NCI-H1694 treated with DMSO at 0.1 percent for 48 hours (cell line): ENCODE data around the gene TOM1L2.
"Not testable (repeated sequence)": the region's sequence is repeated elsewhere in the genome, so short reads cannot be mapped to it uniquely, and the experiment has no call there.

Experiments used
- DNase-seq: peaks from one replicate; lab custom pipeline; 2025; lab: John Stamatoyannopoulos, UW

TOM1L2 gene

DNA sequence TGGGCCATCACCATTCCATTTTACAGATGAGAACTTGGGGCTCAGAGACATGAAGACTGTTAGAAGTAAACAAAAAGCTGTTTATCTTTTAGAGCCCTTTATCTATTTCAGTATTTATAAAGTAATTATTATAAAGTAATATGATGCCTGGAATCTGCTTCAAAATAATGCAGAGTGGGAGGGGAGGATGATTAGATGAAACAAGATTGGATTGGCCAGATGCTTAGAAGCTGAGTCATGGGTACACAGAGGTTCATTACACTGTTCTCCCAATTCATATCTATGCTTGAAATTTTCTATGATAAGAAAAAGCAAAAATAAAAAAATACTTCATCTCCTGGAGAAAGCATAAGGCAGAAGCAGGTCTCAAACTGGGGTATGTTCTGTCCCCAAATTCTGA lies 29.4 kb downstream of the TOM1L2 start:
- DNase-seq = no peak

DNA sequence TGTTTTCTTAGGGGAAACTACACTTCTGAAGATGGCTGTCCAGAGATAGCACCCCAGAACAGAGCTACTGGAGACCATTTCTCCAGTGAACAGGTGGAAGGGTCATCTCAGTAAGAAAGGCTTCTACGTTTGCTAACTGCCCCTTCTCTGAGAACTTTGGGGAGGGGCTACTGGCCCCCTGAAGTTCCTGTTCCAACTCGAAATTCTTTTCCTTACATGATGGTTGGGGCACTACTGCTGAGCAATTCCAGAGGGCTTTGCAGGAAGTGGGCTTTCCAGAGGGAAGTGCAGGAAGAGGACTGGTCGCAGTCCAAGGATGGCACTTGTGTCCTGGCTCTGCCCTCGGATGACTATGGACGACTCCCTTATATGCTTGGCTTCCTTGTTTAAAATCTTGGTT lies 31.2 kb downstream of the TOM1L2 start:
- no peak for DNase-seq

DNA sequence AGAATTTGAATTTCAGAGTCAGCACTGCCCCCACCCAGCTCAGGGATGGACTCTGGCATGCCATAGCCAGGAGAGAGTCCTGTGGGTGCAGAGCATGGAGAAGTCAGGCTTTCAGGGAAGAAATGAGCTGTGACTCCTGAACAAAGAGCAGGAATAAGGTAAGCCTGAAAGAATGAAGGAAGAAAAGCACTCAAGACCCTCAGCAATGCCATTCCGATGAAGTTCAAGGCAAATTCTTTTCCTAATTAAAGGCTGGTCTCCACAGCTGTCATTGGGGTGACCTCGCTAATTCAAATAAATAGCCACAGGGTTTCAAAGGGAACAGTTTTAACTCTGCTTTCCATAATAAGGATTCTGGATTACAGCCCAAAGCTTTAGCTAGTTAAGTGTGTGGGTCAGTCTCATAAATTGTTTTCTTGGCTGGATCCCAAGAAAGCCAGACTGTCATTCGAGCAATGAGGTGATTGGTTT lies 31.7 kb downstream of the TOM1L2 start:
- no peak for DNase-seq

DNA sequence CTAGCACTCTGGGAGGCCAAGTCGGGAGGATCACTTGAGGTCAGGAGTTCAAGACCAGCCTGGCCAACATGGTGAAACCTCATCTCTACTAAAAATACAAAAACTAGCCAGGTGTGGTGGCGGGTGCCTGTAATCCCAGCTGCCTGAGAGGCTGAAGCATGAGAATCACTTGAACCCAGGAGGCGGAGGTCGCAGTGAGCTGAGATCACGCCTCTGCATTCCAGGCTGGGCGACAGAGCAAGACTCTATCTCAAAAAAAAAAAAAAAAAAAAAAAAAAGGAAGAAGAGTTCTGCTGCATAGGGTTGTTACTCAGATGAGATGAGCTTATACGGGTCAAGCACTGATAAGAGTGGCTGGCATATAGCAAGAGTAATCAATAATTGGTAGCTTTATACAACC lies 32.3 kb downstream of the TOM1L2 start:
- not testable (repeated sequence) for DNase-seq

GRCh38 chr17:17938388-17939107 lies 33.7 kb downstream of the TOM1L2 start:
- no peak for DNase-seq

DNA sequence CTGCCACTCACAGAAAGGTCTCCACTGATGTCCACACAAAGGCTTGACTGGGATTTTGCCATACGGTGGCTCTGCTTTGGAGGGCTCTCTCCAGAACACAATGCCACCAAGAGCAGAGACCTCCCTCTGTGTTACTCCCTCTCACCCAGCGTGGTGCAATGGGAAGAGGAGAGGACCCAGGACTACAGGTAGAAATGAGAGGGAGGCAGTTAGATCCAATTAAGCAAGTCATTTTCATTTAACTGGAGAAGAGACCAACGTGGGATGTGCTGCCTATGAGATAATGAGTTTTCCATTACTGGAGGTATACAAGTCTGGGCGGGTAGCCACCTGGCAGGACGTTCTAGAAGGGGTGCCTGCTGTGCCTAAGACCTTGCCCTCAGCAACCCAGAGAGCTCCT lies 34.2 kb downstream of the TOM1L2 start:
- DNase-seq = no peak

DNA sequence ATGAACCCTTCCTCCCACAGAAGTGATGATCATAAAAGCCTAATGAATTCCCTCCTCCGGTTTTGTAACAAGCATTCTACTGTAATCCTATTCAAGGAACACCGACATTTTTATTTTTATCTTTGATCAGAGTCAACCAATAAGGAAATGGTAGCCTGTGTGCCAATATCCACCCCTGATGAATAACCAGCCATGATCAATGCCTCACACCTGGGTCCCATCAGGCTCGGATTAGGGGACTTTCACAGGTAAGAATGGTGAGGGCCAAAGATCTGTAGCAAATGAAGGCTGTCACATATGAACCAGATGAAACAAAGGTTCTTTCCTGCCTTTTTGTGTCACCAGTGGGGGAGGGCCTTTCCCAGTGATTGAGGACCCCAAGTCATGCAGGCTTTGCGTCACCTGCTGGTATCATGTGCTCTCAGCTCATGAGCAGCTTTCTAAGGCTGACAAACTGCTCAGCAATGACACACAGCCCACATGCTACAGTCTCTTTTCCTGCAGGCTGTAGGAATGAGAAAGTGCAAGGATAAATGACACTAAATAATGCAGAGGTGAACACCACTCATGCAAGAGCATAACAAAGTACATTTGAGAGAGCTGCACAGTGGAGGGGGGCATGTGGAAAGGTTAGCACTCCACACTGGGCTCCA lies 34.9 kb downstream of the TOM1L2 start:
- DNase-seq = no peak

- no peak for DNase-seq
These were observed 36.6 kb downstream of the TOM1L2 start for GRCh38 chr17:17935321-17936271.

DNA sequence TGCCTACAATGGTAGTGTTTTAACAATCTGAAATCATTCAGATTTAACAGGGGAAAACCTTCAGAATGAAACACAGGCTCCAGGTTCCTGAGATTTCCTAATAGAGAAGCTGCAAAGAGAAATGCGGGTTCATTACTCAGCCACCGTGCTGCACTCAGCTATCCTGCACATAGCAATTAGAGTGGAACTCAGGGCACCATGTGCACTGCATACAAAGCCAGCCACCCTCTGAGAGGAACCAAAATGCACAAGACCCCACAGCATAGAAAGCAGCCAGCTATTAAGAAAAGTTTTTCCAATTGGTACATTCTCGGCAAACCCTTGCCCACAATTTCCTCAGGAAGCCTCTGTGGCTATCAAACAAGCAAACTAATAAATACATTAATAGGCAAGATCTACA lies 37.4 kb downstream of the TOM1L2 start:
- no peak for DNase-seq

- DNase-seq = no peak
These were observed 38.0 kb downstream of the TOM1L2 start for GRCh38 chr17:17934214-17934613.

GRCh38 chr17:17933775-17934174 lies 38.4 kb downstream of the TOM1L2 start:
- no peak for DNase-seq

DNA sequence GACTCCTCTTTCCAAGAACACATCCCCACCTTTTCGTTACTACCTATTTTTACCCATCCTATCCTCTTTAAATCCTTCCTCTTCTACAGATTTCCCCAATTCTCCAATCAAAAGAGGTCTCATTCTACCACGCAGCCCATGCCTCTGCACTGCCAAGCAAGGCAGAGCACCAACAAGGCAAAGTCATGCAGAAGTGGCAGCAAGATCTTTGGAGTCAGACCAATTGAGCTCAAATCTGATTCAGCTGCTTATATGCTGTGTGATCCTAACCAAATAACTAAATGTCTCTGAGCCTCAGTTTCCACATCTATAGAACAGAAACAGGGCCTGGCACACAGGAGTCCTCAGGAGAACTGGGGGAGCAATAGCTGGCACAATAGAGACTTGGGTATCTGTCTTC lies 41.0 kb downstream of the TOM1L2 start:
- DNase-seq = no peak

GRCh38 chr17:17930674-17931073 lies 41.5 kb downstream of the TOM1L2 start:
- DNase-seq = no peak

GRCh38 chr17:17929655-17930380 lies 42.4 kb downstream of the TOM1L2 start:
- DNase-seq = no peak

DNA sequence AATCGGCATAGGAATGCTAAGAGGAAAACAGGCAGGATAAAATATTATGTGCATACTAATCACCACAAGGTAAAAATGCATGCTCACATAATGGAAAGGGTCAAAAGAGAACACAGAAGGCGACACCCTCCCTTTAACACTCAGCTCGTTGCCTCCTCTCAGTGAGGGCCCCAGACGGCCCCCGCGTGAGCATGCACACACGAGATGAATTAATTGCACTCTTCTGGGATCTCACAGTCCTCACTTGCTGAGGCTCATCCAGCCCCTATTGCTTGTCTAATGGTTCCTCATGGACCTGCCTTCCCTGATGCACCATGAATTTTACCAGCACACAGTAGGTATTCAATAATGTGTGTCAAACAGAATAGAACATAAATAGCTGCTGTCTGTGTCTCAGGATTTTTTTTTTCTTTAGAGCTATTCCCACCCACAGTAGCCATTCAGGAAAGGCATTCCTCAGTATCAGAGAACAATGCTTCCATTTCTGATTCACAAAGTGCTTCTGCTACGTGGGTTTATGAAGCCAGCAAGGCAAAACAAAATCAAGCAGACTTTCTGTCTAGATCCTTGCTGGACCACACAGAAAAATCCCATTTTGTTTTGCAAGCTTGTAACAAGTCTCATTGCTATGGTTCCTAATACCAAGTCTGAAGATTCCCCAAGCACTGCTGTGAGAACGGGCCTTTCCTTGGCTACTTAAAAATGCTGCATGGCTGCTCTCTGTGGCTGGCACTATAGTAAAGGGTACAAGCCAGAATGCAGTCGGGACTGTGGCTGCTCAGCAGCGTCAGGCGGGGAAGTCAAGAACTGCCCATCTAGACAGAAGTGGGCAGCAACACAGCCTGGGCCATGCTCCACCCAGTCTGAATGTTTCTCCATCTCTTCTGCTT lies 43.6 kb downstream of the TOM1L2 start:
- DNase-seq = no peak

DNA sequence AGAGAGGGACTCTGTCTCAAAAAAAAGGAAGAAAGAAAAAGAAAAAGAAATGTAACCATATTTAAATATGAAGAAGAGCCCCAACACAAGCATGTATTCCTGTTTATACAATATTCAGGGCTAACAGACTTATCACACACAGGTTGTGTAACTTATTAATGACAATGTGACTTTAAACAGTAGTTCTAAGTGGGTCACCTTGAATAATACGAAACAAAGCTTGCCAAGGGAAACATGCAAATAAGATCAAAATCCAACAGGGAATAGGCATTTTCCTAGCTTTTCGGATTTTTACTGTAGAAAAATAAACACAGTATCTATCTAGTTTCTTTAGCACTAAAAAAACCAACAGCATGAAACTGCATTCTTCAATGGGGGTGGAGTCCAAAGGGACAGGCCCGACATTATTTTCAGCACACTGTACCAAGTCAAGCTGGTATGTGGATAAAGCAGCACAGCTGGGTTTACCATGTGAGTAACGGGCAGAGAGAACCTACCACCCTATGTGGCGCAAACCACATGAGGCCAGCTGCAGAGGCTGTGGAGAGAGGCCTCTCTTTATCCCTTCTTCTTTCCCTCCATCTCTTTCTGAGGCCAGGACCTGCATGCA lies 45.3 kb downstream of the TOM1L2 start:
- DNase-seq = no peak

GRCh38 chr17:17926036-17926435 lies 46.2 kb downstream of the TOM1L2 start:
- DNase-seq = no peak

GRCh38 chr17:17924857-17925250 lies 47.3 kb downstream of the TOM1L2 start:
- DNase-seq = no peak

GRCh38 chr17:17924131-17924856 lies 47.9 kb downstream of the TOM1L2 start:
- no peak for DNase-seq
